ENCODE data around the gene HBEGF. TPM values are rescaled to one million over a fixed set of nuclear protein-coding genes. Genes with fewer than 3 reads are reported as not detected.
A peak's percentile ranks its signal among the peaks of the same experiment; 100 is the strongest.

HBEGF gene
- total RNA-seq, 1 donor from 2014 or later, result 3.0 TPM

- intact Hi-C loops (cut with DNase I), result loop anchor here (2.0 kb wide), 2 partner anchors 42 to 44 kb away; partner anchors contain the start of gene HBEGF
- Histone ChIP-seq H3K36me3 (peaks cover 0 to 5% of the 10 kb centered on the region in 2 donors), H3K27me3 (no peaks in the 10 kb centered on the region), H3K4me3 (peak within 1 kb of the TSS; percentile 82 to 95), H3K9me3 (no peaks in the 10 kb centered on the region), H3K4me1 (peaks cover 6 to 20% of the 10 kb centered on the region in 2 donors), H3K27ac (peak within 1 kb of the TSS; percentile 79 to 84)
- TF ChIP-seq CTCF (IDR thresholded peaks at IDR 0.05), result no peak
- DNase-seq (ENCODE audit: low spot score in 2 of 2), result peak; percentile 69 to 96
Observed at GRCh38 chr5:140302786-140303639, 43.4 kb downstream of the HBEGF start, which contains the start of gene PFDN1. TSS of gene PFDN1 (minus strand) at chr5:140303101. CDS start at chr5:140303073, 28 bp downstream.

GRCh38 chr5:140301136-140301535 lies 45.3 kb downstream of the HBEGF start:
- H3K27me3 ChIP-seq, result no peaks in the 10 kb centered on the region
- H3K36me3 ChIP-seq, result peaks cover 0 to 5% of the 10 kb centered on the region in 2 donors
- H3K9me3 ChIP-seq, result no peaks in the 10 kb centered on the region
- TF ChIP-seq CTCF (IDR thresholded peaks at IDR 0.05), result no peak
- H3K4me3 ChIP-seq, result no peak overlapping the region
- no peak overlapping the region for H3K27ac ChIP-seq
- no peak for DNase-seq (ENCODE audit: low spot score in 2 of 2)
- peaks cover 6 to 28% of the 10 kb centered on the region in 2 donors for H3K4me1 ChIP-seq
- intact Hi-C loops (cut with DNase I), result no loop called here

GRCh38 chr5:140299056-140299455 lies 47.3 kb downstream of the HBEGF start:
- Histone ChIP-seq H3K27ac (peak overlapping the region; percentile 55 to 62), H3K4me3 (no peak overlapping the region), H3K4me1 (peaks cover 6 to 41% of the 10 kb centered on the region in 2 donors), H3K27me3 (no peaks in the 10 kb centered on the region), H3K36me3 (peaks cover 0 to 5% of the 10 kb centered on the region in 2 donors), H3K9me3 (no peaks in the 10 kb centered on the region)
- intact Hi-C loops (cut with DNase I), result loop anchor here (5.0 kb wide), 1 partner anchor 57 kb away; no protein-coding TSS in a partner anchor
- no peak for TF ChIP-seq CTCF (IDR thresholded peaks at IDR 0.05)
- no peak for DNase-seq (ENCODE audit: low spot score in 2 of 2)

- H3K4me1 ChIP-seq, result peaks cover 3 to 43% of the 10 kb centered on the region in 2 donors
- no peaks in the 10 kb centered on the region for H3K9me3 ChIP-seq
- peak overlapping the region; percentile 55 to 62 for H3K27ac ChIP-seq
- H3K36me3 ChIP-seq, result peaks cover 0 to 5% of the 10 kb centered on the region in 2 donors
- DNase-seq (ENCODE audit: low spot score in 2 of 2), result no peak
- H3K27me3 ChIP-seq, result no peaks in the 10 kb centered on the region
- H3K4me3 ChIP-seq, result no peak overlapping the region
- TF ChIP-seq CTCF (IDR thresholded peaks at IDR 0.05), result no peak
- intact Hi-C loops (cut with DNase I), result loop anchor here (5.0 kb wide), 1 partner anchor 56 kb away; no protein-coding TSS in a partner anchor
Observed at GRCh38 chr5:140298183-140298601, 48.2 kb downstream of the HBEGF start.

GRCh38 chr5:140297283-140297682 lies 49.1 kb downstream of the HBEGF start:
- no peak for DNase-seq (ENCODE audit: low spot score in 2 of 2)
- no peaks in the 10 kb centered on the region for H3K27me3 ChIP-seq
- intact Hi-C loops (cut with DNase I), result loop anchor here (2.0 to 5.0 kb wide), 2 partner anchors 26 to 55 kb away; no protein-coding TSS in a partner anchor
- peaks cover 3 to 46% of the 10 kb centered on the region in 2 donors for H3K4me1 ChIP-seq
- H3K27ac ChIP-seq, result peak overlapping the region; percentile 55 to 62
- H3K36me3 ChIP-seq, result peaks cover 0 to 5% of the 10 kb centered on the region in 2 donors
- no peak overlapping the region for H3K4me3 ChIP-seq
- H3K9me3 ChIP-seq, result no peaks in the 10 kb centered on the region
- TF ChIP-seq CTCF (IDR thresholded peaks at IDR 0.05), result no peak

All from ascending aorta (tissue), 2 donors.